Transverse colon (tissue), 4 donors: ENCODE data around the gene C21orf91.

Experiments
- POLR2AphosphoS5 ChIP-seq, 3 donors: sonication (generic); formaldehyde crosslinking; IDR thresholded peaks; one replicate each; pipeline ENCODE4 v1.6.1; 2016; ENCODE audit warnings: antibody characterized with exemption in 3 of 3
- TF ChIP-seq, protein P1 (sequence below), 5 experiments: fragments of 200-600 bp in 3 of 5; fragments of 450-650 bp in 2 of 5; sonication (generic) in 3 of 5; IDR thresholded peaks; 1 replicate in 2 of 5; 2 replicates in 3 of 5; pipeline ENCODE4 v1.5.1; 2016 to 2017; ENCODE audit warnings: antibody characterized with exemption in 5 of 5, inconsistent platforms in 3 of 5, mild to moderate bottlenecking in 2 of 5, moderate library complexity in 1 of 5

DNA sequence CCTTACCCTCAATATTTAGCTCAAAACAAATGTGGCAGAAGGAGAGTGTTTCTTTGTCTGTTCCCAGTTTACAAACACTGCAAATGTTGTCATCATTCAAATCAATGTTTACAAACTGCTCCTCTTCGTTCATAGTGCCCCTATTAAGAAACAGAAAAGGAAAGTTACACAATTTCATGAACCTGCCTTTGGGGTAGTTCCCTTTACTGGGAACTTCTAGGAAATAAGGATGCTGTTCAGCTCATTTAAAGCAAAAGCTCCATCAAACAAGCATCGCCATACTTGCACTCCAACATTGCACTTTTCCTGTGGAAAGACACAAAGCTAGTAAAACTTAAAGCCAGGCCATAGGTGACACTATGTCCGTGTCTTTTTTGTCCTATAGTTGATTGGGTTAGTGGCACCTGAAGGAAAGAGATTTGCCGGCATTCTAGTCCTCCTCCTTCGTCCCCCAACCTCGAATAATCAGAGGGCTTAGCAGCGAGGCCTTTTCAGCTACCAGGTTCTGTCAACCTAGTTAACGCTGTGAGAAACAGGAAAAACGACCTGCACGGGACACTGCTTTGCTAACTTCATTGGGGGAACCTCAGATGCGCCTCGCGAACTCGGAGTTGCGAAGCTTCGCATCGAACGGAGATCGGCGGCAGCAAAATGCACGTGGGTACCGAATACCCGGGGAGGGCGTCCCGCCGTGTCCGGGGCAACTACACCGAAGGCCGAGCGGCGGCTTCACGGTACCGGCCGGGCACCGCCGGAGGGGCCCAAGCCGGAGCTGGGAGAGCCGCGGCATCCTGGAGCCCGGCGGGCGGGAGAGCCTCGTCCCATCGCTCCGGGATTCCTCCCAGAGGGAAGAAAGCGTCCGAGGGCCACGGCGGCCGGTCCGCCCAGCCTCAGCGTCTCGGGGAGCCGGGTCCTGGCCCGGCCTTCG lies 706 bp downstream of the C21orf91 start:
- TF ChIP-seq, protein P1, sequence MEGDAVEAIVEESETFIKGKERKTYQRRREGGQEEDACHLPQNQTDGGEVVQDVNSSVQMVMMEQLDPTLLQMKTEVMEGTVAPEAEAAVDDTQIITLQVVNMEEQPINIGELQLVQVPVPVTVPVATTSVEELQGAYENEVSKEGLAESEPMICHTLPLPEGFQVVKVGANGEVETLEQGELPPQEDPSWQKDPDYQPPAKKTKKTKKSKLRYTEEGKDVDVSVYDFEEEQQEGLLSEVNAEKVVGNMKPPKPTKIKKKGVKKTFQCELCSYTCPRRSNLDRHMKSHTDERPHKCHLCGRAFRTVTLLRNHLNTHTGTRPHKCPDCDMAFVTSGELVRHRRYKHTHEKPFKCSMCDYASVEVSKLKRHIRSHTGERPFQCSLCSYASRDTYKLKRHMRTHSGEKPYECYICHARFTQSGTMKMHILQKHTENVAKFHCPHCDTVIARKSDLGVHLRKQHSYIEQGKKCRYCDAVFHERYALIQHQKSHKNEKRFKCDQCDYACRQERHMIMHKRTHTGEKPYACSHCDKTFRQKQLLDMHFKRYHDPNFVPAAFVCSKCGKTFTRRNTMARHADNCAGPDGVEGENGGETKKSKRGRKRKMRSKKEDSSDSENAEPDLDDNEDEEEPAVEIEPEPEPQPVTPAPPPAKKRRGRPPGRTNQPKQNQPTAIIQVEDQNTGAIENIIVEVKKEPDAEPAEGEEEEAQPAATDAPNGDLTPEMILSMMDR (IDR thresholded peaks at IDR 0.05) = no peak
- TF ChIP-seq POLR2AphosphoS5 (IDR thresholded peaks at IDR 0.05) = peak in 1 of 3 donors; percentile 4
